Measurements from ENCODE around the gene TMEM82. TPM values are rescaled to one million over a fixed set of nuclear protein-coding genes. Genes with fewer than 3 reads are reported as not detected.

The TMEM82 gene
- total RNA-seq, 2 experiments from 2014 or later: not detected

GRCh38 chr1:15757575-15758342 lies 15.5 kb downstream of the TMEM82 start:
- POLR2A ChIA-PET: no interaction called here
- Histone ChIP-seq H3K4me3 (ENCODE audit: low read depth, low read length, poor library complexity, severe bottlenecking) (no peak overlapping the region), H3K9me2 (ENCODE audit: insufficient read depth, low read length) (no peaks in the 10 kb centered on the region), H2AFZ (ENCODE audit: low read length) (no peak overlapping the region), H3K79me2 (ENCODE audit: insufficient read depth, low read depth, low read length) (no peaks in the 10 kb centered on the region), H3K36me3 (ENCODE audit: insufficient read depth, low read length) (no peaks in the 10 kb centered on the region), H3K4me2 (ENCODE audit: low read length) (no peak overlapping the region), H3K9me3 (ENCODE audit: low read length) (no peaks in the 10 kb centered on the region), H3K4me1 (ENCODE audit: insufficient read depth, low read length, poor library complexity, severe bottlenecking) (no peaks in the 10 kb centered on the region), H3K27ac (ENCODE audit: low read depth, low read length, poor library complexity, severe bottlenecking) (no peak overlapping the region), H4K20me1 (ENCODE audit: insufficient read depth, low read length) (no peaks in the 10 kb centered on the region)
- TF ChIP-seq CTCF (conservative IDR thresholded peaks at IDR 0.05; ENCODE audit: low read length): no peak
- TF ChIP-seq EZH2phosphoT487 (IDR thresholded peaks at IDR 0.05; ENCODE audit: borderline replicate concordance, low read depth, low read length): no peak
- CTCF ChIA-PET (ENCODE audit: unreplicated experiment): no interaction called here
- DNase-seq (ENCODE audit: low spot score): no peak
- BruUV-seq (replicated peaks): no TSS peak
- intact Hi-C loops (cut with micrococcal nuclease; ENCODE audit: unreplicated experiment): no loop called here

GRCh38 chr1:15758343-15758931 lies 16.1 kb downstream of the TMEM82 start, which contains the start of gene FBLIM1:
FBLIM1 (plus strand) TSS chr1:15758795; CDS start chr1:15764984, 6,189 bp downstream.
- Histone ChIP-seq H3K9me3 (ENCODE audit: low read length) (no peaks in the 10 kb centered on the region), H3K36me3 (ENCODE audit: insufficient read depth, low read length) (no peaks in the 10 kb centered on the region), H3K4me1 (ENCODE audit: insufficient read depth, low read length, poor library complexity, severe bottlenecking) (no peaks in the 10 kb centered on the region), H3K4me2 (ENCODE audit: low read length) (no peak within 1 kb of the TSS), H3K4me3 (ENCODE audit: low read depth, low read length, poor library complexity, severe bottlenecking) (no peak within 1 kb of the TSS), H3K27ac (ENCODE audit: low read depth, low read length, poor library complexity, severe bottlenecking) (no peak within 1 kb of the TSS), H3K79me2 (ENCODE audit: insufficient read depth, low read depth, low read length) (no peaks in the 10 kb centered on the region), H4K20me1 (ENCODE audit: insufficient read depth, low read length) (no peaks in the 10 kb centered on the region), H2AFZ (ENCODE audit: low read length) (no peak within 1 kb of the TSS), H3K9me2 (ENCODE audit: insufficient read depth, low read length) (no peaks in the 10 kb centered on the region)
- POLR2A ChIA-PET: no interaction called here
- BruUV-seq (replicated peaks): no TSS peak
- intact Hi-C loops (cut with micrococcal nuclease; ENCODE audit: unreplicated experiment): no loop called here
- CTCF ChIA-PET (ENCODE audit: unreplicated experiment): no interaction called here
- TF ChIP-seq EZH2phosphoT487 (IDR thresholded peaks at IDR 0.05; ENCODE audit: borderline replicate concordance, low read depth, low read length): no peak
- no peak for TF ChIP-seq CTCF (conservative IDR thresholded peaks at IDR 0.05; ENCODE audit: low read length)
- DNase-seq (ENCODE audit: low spot score): no peak
